ACC112 (cell line): Measurements from ENCODE around the gene SH2B3.

Experiments used
- H2AFZ ChIP-seq: fragments of 200-600 bp; sonication (generic); one replicate; pipeline ENCODE4 v1.6.0; 2017; ENCODE audit warnings: antibody characterized with exemption, low read length; ENCODE audit not compliant: unreplicated experiment
- H3K27ac ChIP-seq: fragments of 200-600 bp; sonication (generic); 2 replicates; pipeline ENCODE4 v1.5.1; 2014; ENCODE audit warnings: low read depth, mild to moderate bottlenecking, antibody characterized with exemption, low read length, moderate library complexity
- H3K27me3 ChIP-seq: fragments of 200-600 bp; sonication (generic); 2 replicates; pipeline ENCODE4 v1.6.1; 2014; ENCODE audit warnings: mild to moderate bottlenecking, antibody characterized with exemption, low read length, moderate library complexity, mixed read lengths; ENCODE audit not compliant: insufficient read depth
- H3K36me3 ChIP-seq: fragments of 200-600 bp; sonication (generic); 2 replicates; pipeline ENCODE4 v1.6.1; 2016; ENCODE audit warnings: mild to moderate bottlenecking, antibody characterized with exemption, low read length, moderate library complexity, mixed read lengths; ENCODE audit not compliant: insufficient read depth
- H3K4me1 ChIP-seq: fragments of 200-600 bp; sonication (generic); one replicate; pipeline ENCODE4 v1.6.1; 2016; ENCODE audit warnings: low read length, mixed read lengths; ENCODE audit not compliant: insufficient read depth, unreplicated experiment, control insufficient read depth
- H3K4me3 ChIP-seq: fragments of 200-600 bp; sonication (generic); 2 replicates; pipeline ENCODE4 v1.5.1; 2014; ENCODE audit warnings: mild to moderate bottlenecking, low read depth, low read length
- H3K79me2 ChIP-seq: fragments of 200-600 bp; sonication (generic); one replicate; pipeline ENCODE4 v1.6.0; 2016; ENCODE audit warnings: low read length; ENCODE audit not compliant: control insufficient read depth, unreplicated experiment, insufficient read depth

SH2B3 gene

DNA sequence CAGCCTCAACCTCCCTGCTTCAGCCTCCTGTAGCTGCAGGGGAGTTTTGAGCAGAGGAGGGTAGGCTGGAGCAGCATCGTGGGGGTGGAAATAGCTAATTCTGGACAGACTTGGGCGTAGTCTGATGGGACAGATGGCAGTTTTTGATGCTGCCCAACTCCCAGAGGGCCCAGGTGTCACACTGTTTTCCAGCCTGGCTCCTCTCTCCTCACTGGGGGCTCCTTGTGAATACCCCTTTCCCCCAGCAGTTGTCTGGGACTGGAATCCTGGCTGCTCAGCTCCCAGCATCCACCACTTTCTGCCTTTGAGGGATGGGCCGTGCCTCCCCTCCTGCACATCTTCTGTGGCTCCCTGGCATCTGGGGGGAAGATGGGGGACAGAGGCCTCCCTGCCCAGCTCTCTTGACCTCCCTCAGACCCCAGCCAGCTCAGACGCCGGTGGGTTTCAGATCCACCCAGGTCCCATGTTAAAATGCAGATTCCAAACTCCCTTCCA, 34.0 kb downstream of the SH2B3 start:
- no peak overlapping the region for H2AFZ ChIP-seq
- peaks cover 94% of the 10 kb centered on the region for H3K4me1 ChIP-seq
- H3K79me2 ChIP-seq = peaks cover 94% of the 10 kb centered on the region
- no peak overlapping the region for H3K4me3 ChIP-seq
- H3K36me3 ChIP-seq = no peaks in the 10 kb centered on the region; the same call in 1 of the 2 replicates
- H3K27me3 ChIP-seq = no peaks in the 10 kb centered on the region
- peak overlapping the region; percentile 62 for H3K27ac ChIP-seq

DNA sequence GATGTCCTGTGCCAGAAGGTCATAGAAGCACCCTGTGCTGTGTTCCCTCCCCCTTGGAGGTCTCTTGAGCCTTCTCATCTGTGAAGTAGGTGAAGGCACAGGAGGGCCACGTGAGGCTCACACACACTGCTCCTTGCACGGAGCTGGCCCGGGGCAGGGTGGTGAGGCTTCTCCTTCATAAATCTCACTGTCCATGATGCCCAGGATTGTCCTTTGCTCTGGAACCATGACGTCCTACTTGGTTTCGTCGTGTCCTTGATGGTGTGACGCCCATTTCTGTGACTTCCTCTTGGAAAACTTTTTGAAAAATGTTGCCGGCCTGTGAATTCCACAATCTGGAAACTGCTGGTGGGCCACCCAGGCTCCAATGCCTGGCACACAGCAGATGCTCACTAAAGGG, 34.4 kb downstream of the SH2B3 start:
- no peak overlapping the region for H3K4me3 ChIP-seq
- H3K27ac ChIP-seq = peak overlapping the region; percentile 62
- H2AFZ ChIP-seq = no peak overlapping the region
- peaks cover 94% of the 10 kb centered on the region for H3K79me2 ChIP-seq
- peaks cover 94% of the 10 kb centered on the region for H3K4me1 ChIP-seq
- no peaks in the 10 kb centered on the region for H3K27me3 ChIP-seq
- no peaks in the 10 kb centered on the region; the same call in 1 of the 2 replicates for H3K36me3 ChIP-seq

DNA sequence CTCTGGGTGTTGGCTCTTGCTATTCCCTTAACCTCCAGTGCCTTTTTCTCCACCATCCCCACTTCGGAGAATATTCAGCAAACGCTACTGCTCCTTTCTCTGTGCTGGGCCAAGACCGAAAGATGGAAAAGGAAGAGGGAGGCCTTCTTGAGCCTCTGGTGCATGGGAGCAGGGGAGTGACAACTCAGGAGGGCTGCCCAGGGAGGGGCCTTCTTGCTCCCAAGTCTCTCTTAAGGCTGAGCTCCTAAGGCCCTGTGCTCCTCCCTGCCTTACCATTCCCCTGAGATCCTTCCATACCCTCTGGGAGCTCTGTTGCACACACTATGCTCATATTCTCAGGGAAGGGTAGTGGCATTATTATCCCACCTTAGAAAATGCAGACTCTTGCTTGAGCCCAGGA, 34.9 kb downstream of the SH2B3 start:
- peak overlapping the region; percentile 62; the same call in 1 of the 2 replicates for H3K27ac ChIP-seq
- H3K27me3 ChIP-seq = no peaks in the 10 kb centered on the region
- peaks cover 94% of the 10 kb centered on the region for H3K79me2 ChIP-seq
- H2AFZ ChIP-seq = no peak overlapping the region
- H3K4me1 ChIP-seq = peaks cover 94% of the 10 kb centered on the region
- no peak overlapping the region for H3K4me3 ChIP-seq
- H3K36me3 ChIP-seq = no peaks in the 10 kb centered on the region; the same call in 1 of the 2 replicates

DNA sequence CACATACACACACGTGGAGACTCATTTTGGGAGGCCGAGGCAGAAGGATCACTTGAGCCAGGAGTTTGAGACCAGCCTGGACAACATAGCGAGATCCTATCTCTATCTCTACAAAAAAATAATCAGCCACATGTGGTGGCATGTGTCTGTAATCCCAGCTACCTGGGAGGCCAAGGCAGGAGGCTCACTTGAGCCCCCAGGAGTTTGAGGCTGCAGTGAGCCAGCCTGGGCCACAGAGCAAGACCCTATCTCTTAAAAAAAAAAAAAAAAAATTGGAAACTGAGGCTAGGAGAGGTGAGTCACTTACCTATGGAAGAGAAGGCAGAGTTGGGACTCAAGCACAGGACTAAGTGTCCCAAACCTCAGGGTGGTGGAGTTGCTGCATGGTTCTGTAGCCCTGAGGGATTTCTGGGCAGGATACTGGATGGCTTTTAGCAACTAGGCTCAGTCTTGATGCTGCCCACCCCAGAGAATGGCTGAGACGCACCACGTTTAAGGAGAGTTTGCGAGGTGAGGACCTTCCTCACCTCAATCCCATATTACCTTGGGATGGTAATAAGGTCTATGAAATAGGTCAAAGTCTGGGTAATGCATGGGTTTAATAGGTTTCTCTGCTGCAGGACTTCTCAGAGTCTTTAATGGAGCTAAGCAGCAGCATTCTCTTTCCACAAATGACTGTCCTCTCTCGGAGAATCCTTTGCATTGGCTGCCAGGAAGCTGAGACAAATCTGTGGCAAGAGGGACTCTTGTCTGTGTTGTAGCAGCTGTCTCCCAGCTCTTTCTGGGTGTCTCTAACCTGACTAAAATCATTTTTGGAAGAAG, 35.6 kb downstream of the SH2B3 start:
- Histone ChIP-seq H3K27ac (peak overlapping the region; percentile 62), H3K4me3 (no peak overlapping the region), H3K4me1 (peaks cover 94% of the 10 kb centered on the region), H3K36me3 (no peaks in the 10 kb centered on the region; the same call in 1 of the 2 replicates), H2AFZ (no peak overlapping the region), H3K27me3 (no peaks in the 10 kb centered on the region), H3K79me2 (peaks cover 94% of the 10 kb centered on the region)

DNA sequence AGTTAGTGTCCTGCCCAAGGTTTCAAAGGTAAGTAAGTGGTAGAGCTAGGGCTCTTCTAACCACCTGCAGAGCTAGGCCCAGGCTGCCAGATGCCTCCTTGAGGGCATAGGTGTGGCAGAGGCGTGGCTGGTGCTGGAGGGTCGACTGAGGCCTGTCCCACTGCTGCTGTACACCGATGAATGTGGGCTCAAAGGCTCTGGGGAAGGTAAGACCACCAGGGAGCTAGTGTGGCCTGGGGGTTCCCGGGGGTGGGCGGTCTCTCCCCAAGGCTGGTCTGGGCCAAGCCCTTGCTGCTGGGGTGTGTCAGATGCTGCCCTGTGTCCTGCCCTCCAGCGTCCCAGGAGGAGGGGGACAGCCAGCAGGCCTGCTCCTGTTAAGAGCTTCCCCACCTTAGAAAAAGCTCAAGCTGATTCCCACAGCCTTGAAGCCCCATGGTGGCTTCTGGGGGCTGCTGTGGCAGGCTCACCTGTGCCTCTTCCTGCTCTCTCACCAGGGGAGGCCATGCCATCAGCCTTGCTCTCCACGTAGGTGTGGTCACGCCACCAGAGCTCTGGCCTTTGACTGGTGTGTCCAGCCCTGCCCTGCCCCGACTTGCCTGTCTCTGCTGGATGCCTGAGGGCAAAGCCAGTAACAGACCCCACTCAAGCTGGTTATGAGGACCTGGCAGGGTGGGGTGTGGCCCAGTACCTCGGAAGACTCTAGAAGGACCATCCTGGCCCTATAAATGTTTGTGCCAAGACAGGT, 36.8 kb downstream of the SH2B3 start:
- Histone ChIP-seq H3K79me2 (peaks cover 84% of the 10 kb centered on the region), H3K27me3 (no peaks in the 10 kb centered on the region), H3K27ac (peak overlapping the region; percentile 62), H2AFZ (no peak overlapping the region), H3K4me3 (no peak overlapping the region), H3K36me3 (peaks cover 6% of the 10 kb centered on the region; the same call in 1 of the 2 replicates), H3K4me1 (peaks cover 86% of the 10 kb centered on the region)

DNA sequence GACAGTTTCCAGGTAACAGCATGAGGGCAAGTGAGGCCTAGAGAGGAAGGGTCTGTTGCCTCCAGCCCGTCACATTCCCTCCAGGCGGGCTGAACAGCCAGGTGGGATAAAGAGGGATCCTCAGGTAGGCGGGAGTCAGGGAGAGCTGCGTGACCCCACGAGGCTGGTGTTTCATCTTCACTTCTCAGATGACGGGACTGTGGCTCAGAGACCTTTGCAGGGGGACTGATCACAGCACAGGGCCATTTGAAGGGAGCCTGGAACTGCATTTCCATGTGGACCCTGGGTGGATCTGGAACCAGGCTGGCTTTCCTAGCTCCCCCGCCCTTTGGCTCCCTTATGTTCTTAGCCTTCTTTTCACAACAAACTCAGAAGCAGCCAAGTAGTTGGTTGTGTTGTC, 37.4 kb downstream of the SH2B3 start:
- Histone ChIP-seq H3K79me2 (peaks cover 78% of the 10 kb centered on the region), H3K4me1 (peaks cover 81% of the 10 kb centered on the region), H3K27me3 (no peaks in the 10 kb centered on the region), H3K27ac (peak overlapping the region; percentile 62), H2AFZ (no peak overlapping the region), H3K36me3 (peaks cover 6% of the 10 kb centered on the region; the same call in 1 of the 2 replicates), H3K4me3 (no peak overlapping the region)

- Histone ChIP-seq H3K27me3 (no peaks in the 10 kb centered on the region), H2AFZ (no peak overlapping the region), H3K79me2 (peaks cover 73% of the 10 kb centered on the region), H3K4me1 (peaks cover 76% of the 10 kb centered on the region), H3K27ac (peak overlapping the region; percentile 62), H3K36me3 (peaks cover 6% of the 10 kb centered on the region; the same call in 1 of the 2 replicates), H3K4me3 (no peak overlapping the region)
Measured at GRCh38 chr12:111443586-111443985, 37.9 kb downstream of the SH2B3 start.

DNA sequence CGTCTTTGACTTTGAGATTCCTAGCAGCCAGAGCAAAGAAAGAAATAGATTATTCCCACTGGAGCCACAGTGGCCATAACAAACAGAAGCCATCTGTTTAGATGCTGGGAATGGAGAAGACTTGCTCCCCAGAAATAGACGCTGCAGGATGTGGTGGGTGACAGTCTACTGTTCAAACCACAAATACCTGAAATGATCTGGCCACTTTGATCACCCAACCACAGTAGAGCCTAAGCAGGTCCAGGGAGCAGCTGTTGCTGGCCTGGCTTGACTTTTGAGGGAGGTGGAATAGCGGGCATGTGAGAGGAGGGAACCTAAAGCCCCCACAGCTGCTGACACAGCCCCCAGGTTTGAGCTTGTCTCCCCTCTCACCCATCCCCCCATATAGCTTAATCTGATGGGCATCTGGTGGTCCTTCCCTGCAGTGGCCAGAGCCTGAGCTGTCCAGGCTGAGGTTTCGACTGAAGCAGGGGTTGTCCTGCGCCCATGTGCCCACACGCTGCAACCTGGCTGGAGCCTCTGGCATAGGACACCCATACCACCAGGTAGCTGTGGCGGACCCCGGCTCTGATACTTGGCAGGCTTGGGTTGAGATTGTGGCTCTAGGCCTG, 38.7 kb downstream of the SH2B3 start:
- H3K79me2 ChIP-seq = peaks cover 67% of the 10 kb centered on the region
- H3K4me3 ChIP-seq = no peak overlapping the region
- H3K4me1 ChIP-seq = peaks cover 71% of the 10 kb centered on the region
- peak overlapping the region; percentile 62 for H3K27ac ChIP-seq
- H2AFZ ChIP-seq = no peak overlapping the region
- peaks cover 9% of the 10 kb centered on the region; the same call in 1 of the 2 replicates for H3K36me3 ChIP-seq
- no peaks in the 10 kb centered on the region for H3K27me3 ChIP-seq

DNA sequence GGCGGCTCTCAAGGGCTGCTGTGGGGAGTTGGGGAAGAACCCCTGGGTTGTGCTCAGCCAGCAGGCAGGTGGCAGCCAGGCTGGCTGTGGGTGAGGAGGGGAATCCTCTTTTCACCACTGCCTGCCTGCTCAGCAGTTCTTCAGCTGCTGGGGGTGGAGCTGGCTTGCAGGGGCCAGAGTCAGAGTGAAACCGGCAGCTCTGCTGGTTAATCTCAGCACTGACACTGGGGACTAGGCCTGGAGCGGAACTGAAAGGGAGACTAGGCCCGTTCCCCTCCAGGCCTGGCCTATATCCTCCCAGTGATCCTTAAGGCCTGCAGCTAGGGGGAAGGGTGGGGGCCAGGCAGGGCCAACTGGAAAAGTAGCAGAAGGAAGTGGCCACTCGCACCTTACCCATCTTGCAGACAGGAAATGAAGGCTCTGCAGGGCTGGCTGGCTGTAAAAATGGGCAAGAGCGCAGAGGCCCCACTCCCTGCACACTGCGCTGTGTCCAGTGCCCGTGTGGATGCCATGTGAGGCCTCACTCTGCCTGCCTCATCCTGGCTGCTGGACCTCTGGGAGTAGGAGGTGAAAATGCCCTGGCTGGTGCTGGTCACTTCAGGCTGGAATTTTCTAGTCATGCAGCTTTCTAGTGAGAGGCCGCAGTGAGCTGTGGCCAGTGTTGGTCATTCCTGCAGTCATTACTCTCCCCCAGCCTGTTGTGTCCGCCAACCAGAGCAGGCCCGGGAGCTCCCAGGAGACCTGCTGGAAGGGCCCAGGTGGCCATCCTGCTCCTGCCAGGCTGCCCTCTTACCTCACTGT, 39.4 kb downstream of the SH2B3 start:
- H2AFZ ChIP-seq = no peak overlapping the region
- peak overlapping the region; percentile 62 for H3K27ac ChIP-seq
- H3K79me2 ChIP-seq = peaks cover 60% of the 10 kb centered on the region
- H3K36me3 ChIP-seq = peaks cover 9% of the 10 kb centered on the region; the same call in 1 of the 2 replicates
- no peaks in the 10 kb centered on the region for H3K27me3 ChIP-seq
- H3K4me1 ChIP-seq = peaks cover 64% of the 10 kb centered on the region
- H3K4me3 ChIP-seq = no peak overlapping the region
